SK-N-SH treated with all-trans-retinoic acid at 6 μM for 48 hours (cell line): ENCODE data around the gene HRAS.

Experiments used
- CSRNP3 ChIP-seq: fragments of 250-450 bp; sonication (Bioruptor Pico); IDR thresholded peaks from 2 replicates; pipeline ENCODE4 v1.5.1; 2021; ENCODE audit warnings: mild to moderate bottlenecking, moderate library complexity
- RARB ChIP-seq: fragments of 250-450 bp; sonication (Bioruptor Pico); IDR thresholded peaks from 2 replicates; pipeline ENCODE4 v1.8.0; 2021; ENCODE audit warnings: mild to moderate bottlenecking, moderate library complexity
- TOX ChIP-seq: fragments of 250-450 bp; sonication (Bioruptor Pico); IDR thresholded peaks from 2 replicates; pipeline ENCODE4 v1.8.0; 2021; ENCODE audit warnings: mild to moderate bottlenecking, moderate library complexity, borderline replicate concordance
- ZFP3 ChIP-seq: fragments of 250-450 bp; sonication (Bioruptor Pico); IDR thresholded peaks from 2 replicates; pipeline ENCODE4 v1.5.0; 2020; ENCODE audit warnings: mild to moderate bottlenecking, moderate library complexity
- ZFP30 ChIP-seq: fragments of 450-650 bp; formaldehyde crosslinking; IDR thresholded peaks from 2 replicates; pipeline ENCODE4 v1.5.0; 2022; ENCODE audit warnings: mild to moderate bottlenecking, moderate library complexity
- ZNF565 ChIP-seq: fragments of 450-650 bp; formaldehyde crosslinking; conservative IDR thresholded peaks from 2 replicates; pipeline ENCODE4 v1.5.0; 2020; ENCODE audit warnings: low read depth, mild to moderate bottlenecking, moderate library complexity
- TF ChIP-seq, protein P1 (sequence below): fragments of 250-450 bp; sonication (Bioruptor Pico); IDR thresholded peaks from 2 replicates; pipeline ENCODE4 v1.8.0; 2020; ENCODE audit warnings: mild to moderate bottlenecking, moderate library complexity, borderline replicate concordance
- TF ChIP-seq, protein P2 (sequence below): fragments of 250-450 bp; sonication (Bioruptor Pico); IDR thresholded peaks from 2 replicates; pipeline ENCODE4 v1.5.1; 2020; ENCODE audit warnings: low read depth, mild to moderate bottlenecking, moderate library complexity
- TF ChIP-seq, protein P3 (sequence below): fragments of 250-450 bp; sonication (Bioruptor Pico); IDR thresholded peaks from 2 replicates; pipeline ENCODE4 v1.5.0; 2020; ENCODE audit warnings: mild to moderate bottlenecking, moderate library complexity

DNA sequence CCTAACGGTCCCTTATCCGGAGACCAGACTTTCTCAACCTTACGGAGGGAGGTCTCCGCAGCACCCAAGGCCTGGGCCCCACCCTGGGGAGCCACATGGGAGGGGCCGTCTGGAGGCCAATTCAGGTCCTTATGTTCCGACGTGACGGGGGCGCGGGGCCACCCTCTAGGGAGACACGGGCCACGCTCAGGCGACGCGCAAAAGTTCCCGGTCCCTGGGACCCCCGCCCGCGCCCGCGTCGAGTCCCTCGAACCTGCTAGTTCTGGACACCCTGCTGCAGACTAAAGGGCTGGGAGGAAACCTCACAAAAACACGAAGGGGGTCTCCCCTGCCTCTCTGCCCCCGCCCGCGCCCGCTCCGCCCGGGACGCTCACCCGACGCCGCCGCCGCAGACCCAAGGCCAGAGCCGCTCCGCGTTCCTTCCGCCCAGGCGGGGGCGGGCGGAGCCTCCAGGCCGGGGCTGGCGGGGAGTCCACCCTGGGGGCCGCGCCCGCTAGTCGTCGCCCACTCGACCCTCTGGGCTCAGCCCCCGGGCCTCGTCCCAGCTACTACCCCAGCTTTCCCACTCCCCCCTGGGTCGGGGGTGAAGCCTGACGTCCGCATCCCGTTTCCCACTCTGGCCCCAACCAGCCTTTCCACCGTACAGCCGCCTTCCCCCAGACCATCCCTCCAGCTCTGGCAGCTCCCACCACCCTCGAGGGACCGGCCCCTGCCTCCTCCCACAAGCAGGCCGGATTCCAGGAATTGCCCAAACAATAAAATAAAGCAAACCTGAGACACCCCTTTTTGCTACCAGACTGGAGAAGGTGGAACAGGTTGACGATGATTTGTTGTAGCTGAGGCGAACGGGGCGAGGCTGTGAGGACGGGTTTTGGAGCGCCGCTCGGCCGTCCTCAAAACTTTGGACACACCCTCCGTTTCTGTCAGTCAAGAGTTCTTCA lies 31.1 kb downstream of the HRAS start:
- TF ChIP-seq, protein P1, sequence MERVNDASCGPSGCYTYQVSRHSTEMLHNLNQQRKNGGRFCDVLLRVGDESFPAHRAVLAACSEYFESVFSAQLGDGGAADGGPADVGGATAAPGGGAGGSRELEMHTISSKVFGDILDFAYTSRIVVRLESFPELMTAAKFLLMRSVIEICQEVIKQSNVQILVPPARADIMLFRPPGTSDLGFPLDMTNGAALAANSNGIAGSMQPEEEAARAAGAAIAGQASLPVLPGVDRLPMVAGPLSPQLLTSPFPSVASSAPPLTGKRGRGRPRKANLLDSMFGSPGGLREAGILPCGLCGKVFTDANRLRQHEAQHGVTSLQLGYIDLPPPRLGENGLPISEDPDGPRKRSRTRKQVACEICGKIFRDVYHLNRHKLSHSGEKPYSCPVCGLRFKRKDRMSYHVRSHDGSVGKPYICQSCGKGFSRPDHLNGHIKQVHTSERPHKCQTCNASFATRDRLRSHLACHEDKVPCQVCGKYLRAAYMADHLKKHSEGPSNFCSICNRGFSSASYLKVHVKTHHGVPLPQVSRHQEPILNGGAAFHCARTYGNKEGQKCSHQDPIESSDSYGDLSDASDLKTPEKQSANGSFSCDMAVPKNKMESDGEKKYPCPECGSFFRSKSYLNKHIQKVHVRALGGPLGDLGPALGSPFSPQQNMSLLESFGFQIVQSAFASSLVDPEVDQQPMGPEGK (CRISPR knock-in tag), result no peak
- TF ChIP-seq, protein P2, sequence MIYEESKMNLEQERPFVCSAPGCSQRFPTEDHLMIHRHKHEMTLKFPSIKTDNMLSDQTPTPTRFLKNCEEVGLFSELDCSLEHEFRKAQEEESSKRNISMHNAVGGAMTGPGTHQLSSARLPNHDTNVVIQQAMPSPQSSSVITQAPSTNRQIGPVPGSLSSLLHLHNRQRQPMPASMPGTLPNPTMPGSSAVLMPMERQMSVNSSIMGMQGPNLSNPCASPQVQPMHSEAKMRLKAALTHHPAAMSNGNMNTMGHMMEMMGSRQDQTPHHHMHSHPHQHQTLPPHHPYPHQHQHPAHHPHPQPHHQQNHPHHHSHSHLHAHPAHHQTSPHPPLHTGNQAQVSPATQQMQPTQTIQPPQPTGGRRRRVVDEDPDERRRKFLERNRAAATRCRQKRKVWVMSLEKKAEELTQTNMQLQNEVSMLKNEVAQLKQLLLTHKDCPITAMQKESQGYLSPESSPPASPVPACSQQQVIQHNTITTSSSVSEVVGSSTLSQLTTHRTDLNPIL (CRISPR knock-in tag), result no peak
- TF ChIP-seq RARB (CRISPR knock-in tag) (no peak), TOX (no peak), CSRNP3 (no peak), ZNF565 (CRISPR knock-in tag) (no peak), ZFP30 (CRISPR knock-in tag) (no peak), ZFP3 (no peak)
- TF ChIP-seq, protein P3, sequence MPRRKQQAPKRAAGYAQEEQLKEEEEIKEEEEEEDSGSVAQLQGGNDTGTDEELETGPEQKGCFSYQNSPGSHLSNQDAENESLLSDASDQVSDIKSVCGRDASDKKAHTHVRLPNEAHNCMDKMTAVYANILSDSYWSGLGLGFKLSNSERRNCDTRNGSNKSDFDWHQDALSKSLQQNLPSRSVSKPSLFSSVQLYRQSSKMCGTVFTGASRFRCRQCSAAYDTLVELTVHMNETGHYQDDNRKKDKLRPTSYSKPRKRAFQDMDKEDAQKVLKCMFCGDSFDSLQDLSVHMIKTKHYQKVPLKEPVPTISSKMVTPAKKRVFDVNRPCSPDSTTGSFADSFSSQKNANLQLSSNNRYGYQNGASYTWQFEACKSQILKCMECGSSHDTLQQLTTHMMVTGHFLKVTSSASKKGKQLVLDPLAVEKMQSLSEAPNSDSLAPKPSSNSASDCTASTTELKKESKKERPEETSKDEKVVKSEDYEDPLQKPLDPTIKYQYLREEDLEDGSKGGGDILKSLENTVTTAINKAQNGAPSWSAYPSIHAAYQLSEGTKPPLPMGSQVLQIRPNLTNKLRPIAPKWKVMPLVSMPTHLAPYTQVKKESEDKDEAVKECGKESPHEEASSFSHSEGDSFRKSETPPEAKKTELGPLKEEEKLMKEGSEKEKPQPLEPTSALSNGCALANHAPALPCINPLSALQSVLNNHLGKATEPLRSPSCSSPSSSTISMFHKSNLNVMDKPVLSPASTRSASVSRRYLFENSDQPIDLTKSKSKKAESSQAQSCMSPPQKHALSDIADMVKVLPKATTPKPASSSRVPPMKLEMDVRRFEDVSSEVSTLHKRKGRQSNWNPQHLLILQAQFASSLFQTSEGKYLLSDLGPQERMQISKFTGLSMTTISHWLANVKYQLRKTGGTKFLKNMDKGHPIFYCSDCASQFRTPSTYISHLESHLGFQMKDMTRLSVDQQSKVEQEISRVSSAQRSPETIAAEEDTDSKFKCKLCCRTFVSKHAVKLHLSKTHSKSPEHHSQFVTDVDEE (CRISPR knock-in tag), result no peak
